Mucosa of rectum (tissue), 2 donors: ENCODE measurements around the gene ATXN1.

Experiments used
- H3K27ac ChIP-seq, 2 donors: one replicate each; pipeline ENCODE4 v1.7.0; 2013; ENCODE audit warnings: inconsistent platforms in 2 of 2, low read depth in 2 of 2, low read length in 2 of 2
- H3K27me3 ChIP-seq, 2 donors: one replicate each; pipeline ENCODE4 v1.7.0; 2013; ENCODE audit warnings: low read length in 2 of 2; ENCODE audit not compliant: control insufficient read depth in 2 of 2, insufficient read depth in 2 of 2
- H3K36me3 ChIP-seq, 2 donors: one replicate each; pipeline ENCODE4 v1.7.0; 2013; ENCODE audit warnings: low read length in 2 of 2; ENCODE audit not compliant: control insufficient read depth in 2 of 2, insufficient read depth in 2 of 2
- H3K4me1 ChIP-seq, 2 donors: one replicate each; pipeline ENCODE4 v1.7.0; 2013; ENCODE audit warnings: low read length in 2 of 2, mild to moderate bottlenecking in 1 of 2; ENCODE audit not compliant: control insufficient read depth in 2 of 2, insufficient read depth in 2 of 2
- H3K4me3 ChIP-seq, 2 donors: one replicate each; pipeline ENCODE4 v1.7.0; 2013; ENCODE audit warnings: low read length in 2 of 2
- H3K9ac ChIP-seq, 2 donors: one replicate each; pipeline ENCODE4 v1.7.0; 2013; ENCODE audit warnings: low read length in 2 of 2, low read depth in 1 of 2, mild to moderate bottlenecking in 1 of 2
- H3K9me3 ChIP-seq, 2 donors: one replicate each; pipeline ENCODE4 v1.7.0; 2013; ENCODE audit warnings: low read length in 2 of 2; ENCODE audit not compliant: control insufficient read depth in 2 of 2
- donor health status: healthy.
- donor health status: Normal muscosa, but diverticular disease.

ATXN1 gene

DNA sequence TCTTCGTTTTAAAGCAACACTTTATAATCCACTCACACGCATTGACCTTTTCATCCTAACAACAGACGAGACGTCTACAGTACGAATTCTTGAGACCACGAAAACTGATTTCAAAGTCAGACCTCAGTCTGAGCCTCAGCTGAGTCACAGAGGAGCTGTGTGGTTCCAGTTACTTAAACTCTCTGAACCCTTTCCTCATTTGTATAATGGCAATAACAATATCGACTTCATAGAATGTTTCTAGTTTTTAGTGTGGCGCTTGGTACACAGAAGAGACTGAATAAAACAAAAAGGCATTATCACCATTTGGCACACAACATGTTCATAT lies 236.9 kb downstream of the ATXN1 start:
- no peaks in the 10 kb centered on the region for H3K9me3 ChIP-seq
- H3K36me3 ChIP-seq, result peaks cover 7% of the 10 kb centered on the region in 2 donors
- H3K27ac ChIP-seq, result no peak overlapping the region
- H3K4me3 ChIP-seq, result no peak overlapping the region
- no peaks in the 10 kb centered on the region for H3K4me1 ChIP-seq
- H3K27me3 ChIP-seq, result no peaks in the 10 kb centered on the region
- H3K9ac ChIP-seq, result no peak overlapping the region

GRCh38 chr6:16523606-16524379 lies 237.5 kb downstream of the ATXN1 start:
- Histone ChIP-seq H3K4me1 (no peaks in the 10 kb centered on the region), H3K9me3 (no peaks in the 10 kb centered on the region), H3K9ac (no peak overlapping the region), H3K27ac (no peak overlapping the region), H3K36me3 (peaks cover 7% of the 10 kb centered on the region in 2 donors), H3K27me3 (no peaks in the 10 kb centered on the region), H3K4me3 (no peak overlapping the region)

- Histone ChIP-seq H3K9ac (no peak overlapping the region), H3K4me3 (no peak overlapping the region), H3K4me1 (peaks cover 3 to 4% of the 10 kb centered on the region in 2 donors), H3K9me3 (no peaks in the 10 kb centered on the region), H3K36me3 (peaks cover 7% of the 10 kb centered on the region in 2 donors), H3K27ac (no peak overlapping the region), H3K27me3 (no peaks in the 10 kb centered on the region)
These were observed 238.3 kb downstream of the ATXN1 start for GRCh38 chr6:16522937-16523336.

- Histone ChIP-seq H3K4me3 (no peak overlapping the region), H3K9me3 (no peaks in the 10 kb centered on the region), H3K4me1 (peaks cover 3 to 5% of the 10 kb centered on the region in 2 donors), H3K27ac (no peak overlapping the region), H3K9ac (no peak overlapping the region), H3K27me3 (no peaks in the 10 kb centered on the region), H3K36me3 (peaks cover 7% of the 10 kb centered on the region in 2 donors)
These were observed 239.7 kb downstream of the ATXN1 start for GRCh38 chr6:16521528-16521927.

- Histone ChIP-seq H3K27ac (no peak overlapping the region), H3K4me1 (peaks cover 3 to 5% of the 10 kb centered on the region in 2 donors), H3K36me3 (peaks cover 7% of the 10 kb centered on the region in 2 donors), H3K9ac (no peak overlapping the region), H3K27me3 (no peaks in the 10 kb centered on the region), H3K9me3 (no peaks in the 10 kb centered on the region), H3K4me3 (no peak overlapping the region)
These were observed 241.7 kb downstream of the ATXN1 start for GRCh38 chr6:16519265-16520242.

- Histone ChIP-seq H3K9me3 (no peaks in the 10 kb centered on the region), H3K27me3 (no peaks in the 10 kb centered on the region), H3K27ac (no peak overlapping the region), H3K9ac (no peak overlapping the region), H3K36me3 (peaks cover 7% of the 10 kb centered on the region in 2 donors), H3K4me1 (peaks cover 5% of the 10 kb centered on the region in 2 donors), H3K4me3 (no peak overlapping the region)
These were observed 243.0 kb downstream of the ATXN1 start for GRCh38 chr6:16518265-16518664.

DNA sequence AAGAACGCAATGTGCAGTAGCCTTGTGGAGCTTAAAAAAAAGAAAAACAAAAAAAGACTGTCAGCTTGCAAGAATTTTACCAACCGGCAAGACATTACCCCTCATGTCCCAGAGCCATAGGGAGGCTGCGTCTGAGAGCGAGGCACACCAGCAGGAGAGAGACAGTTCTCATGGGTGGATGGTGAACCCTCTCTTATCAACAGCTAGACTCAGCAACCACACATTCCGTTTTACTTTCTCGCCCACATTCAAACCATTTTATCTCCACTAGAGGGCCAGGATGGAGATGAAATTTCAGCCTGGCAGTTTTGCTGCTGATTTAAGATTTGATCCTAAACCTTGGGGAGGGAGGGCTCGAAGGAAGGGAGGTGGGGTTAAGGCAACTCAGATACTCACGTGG lies 247.0 kb downstream of the ATXN1 start:
- no peaks in the 10 kb centered on the region for H3K36me3 ChIP-seq
- H3K27me3 ChIP-seq, result no peaks in the 10 kb centered on the region
- peaks cover 8 to 11% of the 10 kb centered on the region in 2 donors for H3K4me1 ChIP-seq
- no peak overlapping the region for H3K27ac ChIP-seq
- H3K9me3 ChIP-seq, result no peaks in the 10 kb centered on the region
- H3K4me3 ChIP-seq, result no peak overlapping the region
- no peak overlapping the region for H3K9ac ChIP-seq

- H3K4me1 ChIP-seq, result peaks cover 5 to 6% of the 10 kb centered on the region in 2 donors
- H3K4me3 ChIP-seq, result no peak overlapping the region
These were observed 248.5 kb downstream of the ATXN1 start for GRCh38 chr6:16512544-16513290.

GRCh38 chr6:16511723-16512489 lies 249.4 kb downstream of the ATXN1 start:
- Histone ChIP-seq H3K27me3 (no peaks in the 10 kb centered on the region), H3K4me3 (no peak overlapping the region), H3K27ac (peak overlapping the region; percentile 33 to 59), H3K4me1 (peaks cover 5 to 6% of the 10 kb centered on the region in 2 donors), H3K9ac (no peak overlapping the region), H3K9me3 (no peaks in the 10 kb centered on the region), H3K36me3 (no peaks in the 10 kb centered on the region)

More at GRCh38 chr6:16512544-16513290, 248.5 kb downstream of the ATXN1 start:
- Histone ChIP-seq H3K27ac (peak overlapping the region; percentile 19 to 33), H3K9ac (no peak overlapping the region), H3K27me3 (no peaks in the 10 kb centered on the region), H3K9me3 (no peaks in the 10 kb centered on the region), H3K36me3 (no peaks in the 10 kb centered on the region)
